D341Med (cell line): ENCODE results near the gene DDC.
"Not testable (repeated sequence)": the region's sequence is repeated elsewhere in the genome, so short reads cannot be mapped to it uniquely, and the experiment has no call there.

ENCODE experiments used
- DNase-seq: peaks from one replicate; pipeline ENCODE4 v3.0.0; 2012; ENCODE audit warnings: low spot score

DDC gene

DNA sequence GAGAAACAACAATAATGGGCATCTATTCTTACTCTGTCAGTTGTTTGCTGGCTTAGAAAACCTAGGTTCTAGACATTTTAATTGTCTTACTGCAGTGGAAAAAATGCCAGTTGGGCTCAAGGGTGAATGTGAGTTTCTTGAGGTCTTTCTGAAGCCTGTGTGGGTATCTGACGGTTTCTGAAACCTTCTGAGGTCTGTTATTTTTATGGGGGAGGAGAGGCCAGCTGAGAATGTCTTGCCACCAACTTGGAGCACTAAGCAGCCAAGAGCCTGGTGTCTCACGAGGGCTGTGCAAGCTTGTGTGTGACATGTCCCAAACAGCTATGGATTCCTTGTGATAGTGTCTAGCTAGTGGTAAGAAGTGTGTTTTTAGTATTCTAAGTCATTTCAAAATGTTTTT is 24.2 kb upstream of the DDC start:
- DNase-seq, result no peak

DNA sequence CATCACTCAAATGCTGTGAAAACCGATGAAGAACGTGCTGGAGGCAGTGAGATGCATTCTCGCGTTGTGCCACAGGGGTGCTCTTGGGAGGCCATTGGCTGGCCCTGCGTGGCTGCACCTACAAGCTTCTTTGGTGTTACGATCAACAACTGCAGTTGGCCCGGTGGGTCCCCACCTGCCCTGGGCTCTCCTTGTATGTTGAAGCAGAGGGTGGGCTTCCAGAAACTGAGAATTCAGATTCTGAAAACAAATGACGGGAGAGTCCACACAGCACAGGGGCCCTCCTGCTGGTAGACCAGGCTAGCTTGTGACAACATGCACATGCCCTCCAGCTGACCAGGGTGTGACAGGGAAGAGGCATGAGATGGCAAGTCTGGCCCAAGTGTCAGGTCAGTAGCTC is 23.7 kb upstream of the DDC start:
- DNase-seq, result no peak

DNA sequence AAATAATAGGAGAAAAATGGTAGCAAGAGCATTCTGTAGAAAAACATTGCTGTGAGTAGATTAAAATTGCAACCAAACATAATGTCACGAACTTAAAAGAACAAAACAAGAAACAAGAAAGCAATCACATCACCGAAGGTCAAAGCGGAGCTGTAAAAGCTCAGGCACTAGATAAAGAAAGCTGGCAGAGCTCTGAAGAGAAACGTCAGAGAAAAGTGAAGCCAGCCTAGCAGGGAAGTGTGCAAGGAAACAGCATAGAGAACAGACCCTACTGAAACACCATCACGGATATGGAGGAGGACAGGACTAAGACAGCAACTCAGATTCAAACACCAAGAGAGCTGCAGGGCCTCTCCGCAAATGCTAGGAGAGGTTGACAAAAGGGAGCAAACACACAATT is 22.5 kb upstream of the DDC start:
- DNase-seq, result no peak

DNA sequence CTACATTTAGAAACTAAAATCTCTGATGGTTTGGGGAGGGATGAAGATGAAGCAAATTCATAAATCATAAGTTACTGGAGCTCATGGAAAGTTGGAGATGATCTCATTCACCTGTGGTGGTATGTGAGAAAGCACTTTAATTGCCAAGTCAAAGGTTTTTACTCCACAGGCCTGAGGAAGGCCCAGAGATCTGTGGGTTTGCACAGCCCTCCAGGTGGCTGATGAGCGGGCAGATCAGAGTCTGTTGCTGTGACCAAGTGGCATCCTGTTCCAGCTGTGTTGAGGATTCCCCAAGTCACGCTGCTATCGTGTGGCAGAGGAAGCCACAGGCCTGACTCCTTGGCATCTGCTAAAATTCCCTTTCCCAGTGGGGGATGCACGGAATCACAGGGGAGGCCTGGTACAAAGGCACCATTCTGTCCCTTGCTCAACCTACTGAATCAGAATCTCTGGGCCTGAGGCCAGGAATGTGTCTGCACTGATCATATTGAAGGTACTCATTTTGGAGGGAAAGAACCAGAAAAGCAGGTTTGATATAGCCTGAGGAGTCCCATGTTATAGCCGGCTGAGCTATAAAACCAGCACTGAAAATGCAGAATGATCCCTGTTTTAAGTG is 19.7 kb upstream of the DDC start:
- no peak for DNase-seq

DNA sequence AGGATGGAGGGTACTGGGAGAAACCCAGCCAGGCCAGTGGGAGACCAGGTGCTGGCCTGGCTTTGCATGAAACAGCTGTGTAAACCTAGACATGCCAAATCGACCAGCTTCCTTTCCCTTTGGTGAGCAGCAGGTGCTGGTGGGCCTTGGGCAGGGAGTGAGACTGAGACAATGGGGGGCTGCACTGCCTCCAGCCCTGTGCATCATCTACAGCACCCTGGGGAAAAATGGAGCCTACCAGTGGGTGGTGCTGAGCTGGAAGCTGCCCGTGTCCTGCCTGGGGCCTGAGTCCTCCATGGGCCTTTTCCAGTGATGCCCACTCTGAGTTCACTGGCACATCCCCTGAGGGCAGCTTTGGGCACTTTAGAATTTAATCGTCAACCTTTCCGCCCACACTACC is 19.2 kb upstream of the DDC start:
- no peak for DNase-seq

DNA sequence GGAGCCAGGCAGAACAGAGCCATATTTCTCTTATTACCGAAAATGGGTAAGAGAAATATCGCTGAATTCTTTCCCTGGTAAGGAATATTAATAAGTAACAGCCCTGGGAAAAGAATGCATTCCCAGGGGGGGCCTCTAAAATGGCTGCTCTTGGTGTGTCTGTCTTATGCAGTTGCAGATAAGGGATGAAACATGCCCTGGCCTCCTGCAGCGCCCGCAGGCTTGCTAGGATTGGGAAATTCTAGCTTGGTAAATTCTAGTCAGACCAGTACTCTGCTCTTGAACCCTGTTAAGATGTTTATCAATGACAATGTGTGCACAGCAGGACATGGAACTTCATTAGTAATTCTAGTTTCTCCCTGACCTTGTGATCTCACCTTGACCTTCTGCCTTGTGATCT is 18.1 kb upstream of the DDC start:
- DNase-seq, result not testable (repeated sequence)

DNA sequence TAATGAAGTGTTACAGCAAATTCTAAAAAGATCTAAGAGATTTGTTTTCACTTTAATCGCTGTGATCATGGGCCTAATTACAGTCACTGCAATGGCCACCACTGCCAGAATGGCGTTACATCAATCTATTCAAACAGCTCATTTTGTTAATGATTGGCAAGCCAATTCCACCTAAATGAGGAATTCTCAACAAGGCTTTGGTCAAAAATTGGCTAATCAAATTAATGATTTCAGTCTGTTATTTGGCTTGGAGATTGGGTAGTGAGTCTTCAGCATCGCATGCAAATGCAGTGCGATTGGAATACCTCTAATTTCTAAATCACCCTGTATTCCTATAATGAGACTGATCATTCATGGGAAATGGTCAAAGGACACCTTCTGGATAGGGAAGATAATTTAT is 17.1 kb upstream of the DDC start:
- DNase-seq, result not testable (repeated sequence)

DNA sequence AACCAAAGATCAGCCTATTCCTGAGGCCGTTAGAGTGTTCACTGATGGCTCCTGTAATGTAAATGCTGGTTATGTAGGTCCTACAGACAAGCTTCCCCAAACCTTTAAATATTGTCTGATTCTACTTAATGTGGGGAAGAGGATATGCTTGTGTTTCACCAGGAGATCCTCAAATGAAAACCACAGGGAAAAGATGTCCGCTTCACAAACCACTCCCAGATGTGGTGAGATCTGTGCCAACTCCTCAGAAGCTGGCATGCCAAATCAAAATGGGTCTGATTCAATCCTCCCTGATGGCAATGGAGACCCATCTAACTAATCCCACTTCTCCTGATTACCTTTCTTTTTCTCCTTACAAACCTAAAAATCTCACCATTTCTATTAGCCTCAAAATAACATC is 15.5 kb upstream of the DDC start:
- DNase-seq, result not testable (repeated sequence)

DNA sequence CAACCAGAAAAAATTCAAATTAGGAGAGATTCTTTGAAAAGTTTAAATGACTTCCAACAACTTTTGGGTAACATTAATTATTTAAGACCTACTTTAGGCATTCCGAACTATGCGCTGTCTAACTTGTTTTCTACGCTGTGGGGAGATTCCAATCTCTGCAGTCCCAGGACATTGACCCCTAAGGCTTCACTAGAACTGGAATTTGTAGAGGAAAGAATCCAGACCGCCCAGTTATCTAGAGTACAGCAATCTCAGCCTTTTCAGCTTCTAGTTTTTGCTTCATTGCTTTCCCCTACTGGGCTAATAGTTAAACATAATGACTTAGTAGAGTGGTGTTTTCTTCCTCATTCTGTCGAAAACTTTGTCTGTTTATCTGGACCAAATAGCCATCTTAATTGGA is 14.9 kb upstream of the DDC start:
- no peak for DNase-seq

DNA sequence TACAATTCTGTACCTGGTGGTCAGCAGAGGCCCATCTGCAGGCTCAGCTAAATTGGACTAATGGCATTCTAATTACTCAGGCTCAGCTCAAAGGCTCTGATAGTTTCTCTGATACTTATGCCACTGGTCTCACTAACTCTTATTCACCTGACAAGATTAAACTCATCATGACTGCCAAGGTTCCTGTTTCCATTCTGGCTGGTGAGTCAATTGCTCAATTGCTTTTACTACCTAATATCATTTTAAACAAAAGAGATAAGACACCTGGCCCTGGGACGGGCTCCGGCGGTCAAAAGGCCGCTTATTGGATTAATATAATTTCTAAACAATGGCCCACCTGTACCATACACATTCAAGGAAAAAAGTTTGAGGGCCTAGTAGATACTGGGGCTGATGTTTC is 12.9 kb upstream of the DDC start:
- not testable (repeated sequence) for DNase-seq

DNA sequence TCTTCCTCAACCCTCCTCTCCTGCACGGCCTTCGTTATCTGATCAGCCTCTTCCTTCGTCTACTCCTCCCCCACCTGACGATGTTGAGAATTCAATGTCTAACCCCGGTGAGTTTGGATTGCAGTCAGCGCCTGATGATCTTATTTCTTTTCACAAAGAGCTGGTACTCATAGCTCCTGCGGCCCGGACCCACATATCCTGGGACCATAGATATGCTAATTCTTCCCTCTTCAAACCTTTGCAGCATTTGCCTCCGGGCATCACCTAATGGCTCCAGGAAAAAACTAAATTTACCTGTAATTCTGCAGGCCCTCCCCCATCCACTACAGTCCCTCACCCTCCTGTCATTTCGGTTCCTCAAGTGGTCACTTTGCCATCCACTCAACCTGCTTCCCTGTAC is 12.4 kb upstream of the DDC start:
- DNase-seq, result no peak

DNA sequence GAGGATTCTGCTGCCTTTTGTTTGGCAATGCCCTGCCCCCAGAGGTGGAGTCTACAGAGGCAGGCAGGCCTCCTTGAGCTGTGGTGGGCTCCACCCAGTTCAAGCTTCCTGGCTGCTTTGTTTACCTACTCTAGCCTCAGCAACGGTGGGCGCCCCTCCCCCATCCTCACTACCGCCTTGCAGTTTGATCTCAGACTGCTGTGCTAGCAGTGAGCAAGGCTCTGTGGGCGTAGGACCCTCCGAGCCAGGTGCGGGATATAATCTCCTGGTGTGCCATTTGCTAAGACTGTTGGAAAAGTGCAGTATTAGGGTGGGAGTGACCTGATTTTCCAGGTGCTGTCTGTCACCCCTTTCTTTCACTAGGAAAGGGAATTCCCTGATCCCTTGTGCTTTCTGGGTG is 11.2 kb upstream of the DDC start:
- not testable (repeated sequence) for DNase-seq

DNA sequence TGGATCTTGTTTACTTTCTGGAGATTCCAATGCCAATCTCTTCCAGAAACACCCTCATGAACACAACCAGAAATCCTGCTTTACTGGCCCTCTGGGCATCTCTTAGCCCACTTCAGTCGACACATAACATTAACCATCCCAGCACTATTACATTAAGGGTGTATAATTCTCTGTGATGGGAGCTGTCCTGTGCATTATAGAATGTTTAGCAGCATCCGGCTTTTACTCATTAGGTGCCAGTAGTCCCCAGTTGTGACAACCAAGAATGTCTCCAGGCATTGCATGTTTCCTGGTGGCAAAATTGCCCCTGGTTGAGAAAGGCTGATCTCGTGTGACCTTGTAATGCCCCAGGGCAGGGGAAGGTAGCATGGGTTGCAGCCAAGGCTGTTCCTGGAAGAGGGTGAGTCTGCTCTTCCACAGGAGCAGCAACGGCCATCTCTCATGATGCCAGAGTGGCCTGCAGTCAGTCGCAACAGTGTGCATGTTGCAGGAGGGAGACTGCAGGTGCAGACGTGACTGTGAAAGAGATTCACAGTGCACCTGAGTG is 2.6 kb upstream of the DDC start:
- DNase-seq, result no peak

DNA sequence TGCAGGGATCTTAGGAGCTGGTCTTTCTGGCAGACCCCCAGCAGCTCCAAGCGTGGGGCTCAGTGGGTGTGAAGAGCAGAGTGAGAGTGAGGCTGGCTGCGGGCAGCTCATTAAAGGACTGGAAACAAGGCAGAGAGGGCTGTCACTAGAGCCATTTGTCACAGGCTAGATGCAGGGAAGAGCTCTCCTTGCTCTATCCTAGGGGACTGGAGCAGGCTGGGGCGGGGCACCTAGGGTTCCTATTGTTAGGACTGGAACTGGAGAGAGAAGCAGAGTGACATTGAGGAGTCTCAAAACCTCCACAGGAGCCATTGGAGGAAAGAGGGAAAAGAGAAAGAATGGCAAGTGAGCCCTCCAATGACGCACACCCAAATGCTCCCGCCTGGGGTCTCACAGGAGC is 772 bp upstream of the DDC start:
- no peak for DNase-seq

DNA sequence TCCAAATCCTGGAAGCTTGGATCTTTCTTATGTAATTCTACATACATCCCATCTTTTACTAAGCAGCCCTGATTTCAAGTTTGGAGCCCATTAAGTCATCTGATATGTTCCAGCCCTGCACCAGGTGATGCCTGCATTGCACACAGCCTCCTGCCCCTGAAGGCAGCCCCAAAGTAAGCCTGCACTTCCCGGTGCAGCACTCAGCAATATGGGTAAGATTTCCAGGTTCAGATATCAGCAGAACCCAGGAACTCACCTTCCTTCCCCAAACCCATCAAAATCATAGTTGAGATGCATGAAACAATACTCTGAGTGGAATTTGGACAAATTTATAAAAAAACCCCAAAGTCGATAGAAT is 333 bp upstream of the DDC start:
- DNase-seq, result no peak

DNA sequence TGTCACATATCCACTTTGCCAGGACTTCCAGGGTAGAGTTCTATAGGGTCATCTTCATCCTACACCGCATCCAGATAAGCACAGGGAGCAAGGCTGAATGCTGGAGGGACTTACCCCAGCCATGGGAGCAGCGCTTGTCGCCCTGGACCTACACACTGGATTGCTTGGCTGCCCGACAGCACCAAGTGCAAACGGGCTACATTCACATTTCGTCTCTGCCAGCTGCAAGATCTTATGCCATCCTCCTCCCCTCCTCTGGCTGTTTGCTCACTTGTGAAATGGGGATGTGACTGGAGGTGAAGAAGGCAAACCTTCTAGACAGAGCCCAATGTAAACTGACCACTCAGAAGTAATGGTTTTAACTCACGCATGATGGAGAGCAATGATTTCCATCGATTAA is 1.0 kb downstream of the DDC start:
- DNase-seq, result no peak

DNA sequence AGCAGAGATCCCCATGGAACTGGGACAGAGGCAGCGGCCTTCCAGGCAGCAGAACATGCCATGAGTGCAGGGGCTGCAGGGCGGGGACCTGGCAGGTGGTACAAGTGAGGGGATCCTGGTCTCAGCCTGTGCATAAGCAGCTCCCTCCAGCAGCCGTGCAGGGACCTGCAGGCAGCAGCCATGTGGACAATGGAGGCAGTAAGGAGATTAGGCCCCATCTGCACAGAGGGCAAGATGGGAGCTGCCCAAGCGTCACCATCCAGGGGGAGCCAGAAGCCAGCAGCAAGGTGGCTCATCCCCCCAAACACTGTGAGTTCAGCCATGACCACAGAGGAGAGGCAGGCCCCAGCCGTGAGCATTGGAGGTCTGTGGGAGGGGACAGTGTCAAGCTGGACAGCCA is 3.1 kb downstream of the DDC start:
- peak; percentile 58 for DNase-seq

DNA sequence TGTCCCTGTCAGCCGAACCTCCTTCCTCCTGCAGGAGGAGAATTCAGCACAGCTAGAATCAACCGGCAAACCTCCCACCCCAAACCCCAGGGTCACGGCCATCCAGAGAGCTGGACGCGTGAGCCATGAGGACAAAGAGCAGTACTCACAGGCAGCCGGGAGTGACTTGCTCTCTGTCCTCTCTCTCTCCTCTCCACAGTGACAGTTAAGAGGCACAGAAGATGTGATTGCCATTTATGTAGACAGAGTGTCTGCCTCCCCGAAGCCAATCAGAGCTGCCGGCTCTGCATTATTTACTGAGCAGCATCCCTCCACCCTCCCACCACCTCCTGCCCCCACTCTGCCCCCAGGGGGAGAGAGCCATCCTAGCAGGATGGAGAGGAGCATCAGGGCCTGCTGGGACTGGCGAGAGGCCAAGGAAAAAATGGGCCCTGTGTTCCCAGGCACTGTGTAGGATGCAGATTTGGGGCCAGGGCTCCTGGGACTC is 4.3 kb downstream of the DDC start:
- DNase-seq, result no peak

DNA sequence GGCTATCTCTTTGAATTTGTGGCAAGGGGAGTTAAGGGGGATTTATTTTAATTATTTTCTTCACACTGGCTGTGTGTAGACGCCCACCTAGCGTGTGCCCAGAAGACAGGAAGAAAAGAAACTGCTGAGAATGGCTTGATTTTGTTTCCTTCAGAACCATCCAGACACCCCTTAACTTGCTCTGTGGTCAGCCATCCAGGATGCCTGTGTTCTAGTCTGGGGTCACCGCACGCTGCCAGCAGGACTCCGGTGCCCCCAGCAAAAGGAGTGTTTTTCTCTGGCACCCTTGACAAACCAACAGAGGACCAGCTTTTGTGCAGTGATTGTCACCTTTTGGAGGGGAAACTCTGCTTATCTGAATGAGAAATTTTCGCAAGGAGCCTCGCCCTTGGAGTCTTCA is 5.3 kb downstream of the DDC start:
- no peak for DNase-seq

DNA sequence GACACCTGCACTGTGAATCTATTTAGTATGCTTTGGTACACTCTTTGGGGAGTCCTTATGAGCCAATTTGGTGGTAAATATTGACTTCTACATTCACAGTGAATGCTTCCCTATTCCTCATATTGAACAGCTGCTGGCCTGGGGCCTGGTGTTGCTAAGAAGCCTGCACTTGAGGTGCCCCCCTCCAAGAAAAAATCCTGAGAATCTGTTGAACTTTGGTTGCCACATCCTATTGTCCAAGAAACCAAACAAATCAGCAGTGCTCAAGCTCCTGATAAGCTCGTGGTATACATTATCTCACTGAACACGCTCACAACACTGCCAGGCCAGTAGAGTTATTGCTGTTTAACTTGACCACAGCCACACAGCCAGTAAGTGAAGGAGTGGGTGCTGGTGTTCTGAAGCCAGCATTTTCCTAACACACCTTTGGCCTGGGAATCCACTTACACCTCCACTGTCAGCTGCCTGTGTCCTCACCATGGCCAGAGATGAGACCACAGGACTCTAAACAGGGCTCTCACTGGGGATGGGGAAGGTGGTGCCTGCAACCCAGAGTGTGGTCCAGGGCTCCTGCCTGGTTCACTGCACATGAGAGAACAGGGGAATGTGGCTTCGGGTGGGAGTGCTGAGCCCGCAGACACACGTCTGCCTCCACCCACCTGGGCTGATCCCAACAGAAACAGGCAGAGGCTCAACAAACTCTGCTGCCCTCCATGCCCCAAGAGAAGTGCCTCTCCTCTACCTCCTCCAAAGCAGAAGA is 6.7 kb downstream of the DDC start:
- no peak for DNase-seq

DNA sequence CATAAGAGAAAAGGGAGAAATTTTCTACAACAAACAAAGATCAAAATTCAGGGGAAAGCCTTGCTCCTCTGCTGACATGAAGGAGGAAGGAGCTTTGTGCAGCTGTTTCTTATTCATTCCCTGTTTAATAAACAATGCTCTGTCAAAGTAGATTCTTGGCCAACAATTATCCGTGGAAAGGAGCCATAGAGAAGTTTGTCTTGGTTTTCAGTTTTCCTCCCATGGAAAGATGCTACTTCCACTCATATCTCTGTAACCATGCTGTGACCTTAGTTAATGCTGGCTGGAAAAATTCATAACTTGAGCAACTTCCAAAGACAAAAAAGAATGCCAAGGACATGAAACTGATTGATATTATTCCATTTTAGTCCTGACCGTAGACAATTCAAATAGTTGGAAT is 8.1 kb downstream of the DDC start:
- DNase-seq, result no peak

DNA sequence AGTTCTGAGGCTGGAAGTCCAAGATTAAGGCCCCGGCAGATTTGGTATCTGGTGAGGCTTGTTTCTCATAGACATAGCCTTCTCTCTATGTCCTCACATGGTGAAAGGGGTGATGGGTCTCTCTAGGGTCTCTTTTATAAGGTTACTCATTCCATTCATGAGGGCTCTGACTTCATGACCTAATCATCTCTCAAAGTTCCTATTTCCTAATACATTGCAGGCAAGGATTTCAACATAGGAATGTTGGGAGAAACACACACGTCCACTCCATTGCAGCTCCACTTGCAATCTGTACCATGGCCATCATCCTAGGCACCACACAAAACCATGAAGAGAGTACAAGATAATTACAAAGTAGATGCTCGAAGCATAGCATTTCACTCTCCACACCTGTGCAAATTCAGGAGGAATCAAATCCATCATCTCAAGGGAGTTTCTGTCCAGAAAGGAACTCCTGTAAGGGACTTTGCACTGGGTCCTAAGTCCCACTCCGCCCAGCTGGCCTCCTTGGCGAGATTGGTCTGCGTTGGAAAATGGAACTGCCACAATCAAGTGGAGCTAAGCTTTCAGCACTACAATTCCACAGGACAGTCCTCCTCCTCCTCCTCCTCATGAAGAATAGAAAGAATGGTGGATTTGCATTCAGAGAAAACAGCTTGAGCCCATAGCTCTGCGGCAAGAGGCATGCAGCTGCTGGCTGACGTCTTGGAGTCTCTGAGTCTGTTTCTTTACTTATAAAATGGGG is 8.8 kb downstream of the DDC start:
- no peak for DNase-seq

DNA sequence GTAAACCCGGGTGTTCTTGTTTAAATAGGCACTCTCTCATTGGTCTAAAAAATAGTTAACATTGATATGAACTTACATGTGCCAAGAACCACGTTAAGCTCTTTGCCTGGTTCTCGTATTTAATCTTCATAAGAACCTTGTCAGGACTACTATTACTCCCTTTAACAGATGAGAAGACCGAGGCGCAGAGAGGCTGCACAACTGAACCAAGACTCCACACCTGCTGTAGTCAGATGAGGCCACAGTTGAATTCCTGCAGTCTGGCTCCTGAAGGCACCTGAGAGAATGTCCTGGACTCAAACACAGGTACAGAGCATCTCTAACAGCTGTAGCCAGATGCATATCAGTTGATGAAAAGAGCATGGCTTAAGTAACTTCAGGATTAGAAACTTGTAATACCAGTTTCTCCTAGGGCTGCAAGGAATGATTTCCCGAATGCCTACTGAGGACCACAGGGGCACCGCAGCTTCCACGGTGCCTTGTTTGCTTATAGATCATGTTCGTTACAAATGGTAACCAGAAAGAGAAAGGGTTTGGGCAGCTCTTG is 9.5 kb downstream of the DDC start:
- no peak for DNase-seq
